ENCODE measurements around the gene KRTAP8-1.

Gene KRTAP8-1

GRCh38 chr21:30800605-30801004 is 12.5 kb downstream of the KRTAP8-1 start (continued):
- TF ChIP-seq ZBTB8A (tag by site-specific recombination; IDR thresholded peaks at IDR 0.05) (0 out of 2 replicates have a peak, but pooled peaks have one; percentile 41), ZNF341 (tag by site-specific recombination; IDR thresholded peaks at IDR 0.05; ENCODE audit: low read depth) (no peak), ZNF335 (tag by site-specific recombination; conservative IDR thresholded peaks at IDR 0.05) (no peak), PRDM1 (tag by site-specific recombination; IDR thresholded peaks at IDR 0.05) (no peak), ZNF777 (tag by site-specific recombination; IDR thresholded peaks at IDR 0.05; ENCODE audit: borderline replicate concordance) (no peak), ZBTB21 (tag by site-specific recombination; IDR thresholded peaks at IDR 0.05) (no peak), ZNF138 (tag by site-specific recombination; IDR thresholded peaks at IDR 0.05; ENCODE audit: borderline replicate concordance) (no peak), ZNF692 (tag by site-specific recombination; IDR thresholded peaks at IDR 0.05) (no peak), ZNF140 (tag by site-specific recombination; IDR thresholded peaks at IDR 0.05) (peak; percentile 44), WT1 (tag by site-specific recombination; IDR thresholded peaks at IDR 0.05) (no peak), ZNF16 (tag by site-specific recombination; IDR thresholded peaks at IDR 0.05; ENCODE audit: low read depth) (no peak), ZNF580 (tag by site-specific recombination; IDR thresholded peaks at IDR 0.05) (no peak), ZNF18 (tag by site-specific recombination; IDR thresholded peaks at IDR 0.05) (no peak), SETDB1 (IDR thresholded peaks at IDR 0.05; ENCODE audit: insufficient read length, low read length) (no peak), ZSCAN16 (tag by site-specific recombination; IDR thresholded peaks at IDR 0.05) (no peak), ZNF747 (tag by site-specific recombination; IDR thresholded peaks at IDR 0.05) (no peak), ZNF510 (tag by site-specific recombination; IDR thresholded peaks at IDR 0.05; ENCODE audit: insufficient replicate concordance) (no peak)
- TF ChIP-seq, protein P1, sequence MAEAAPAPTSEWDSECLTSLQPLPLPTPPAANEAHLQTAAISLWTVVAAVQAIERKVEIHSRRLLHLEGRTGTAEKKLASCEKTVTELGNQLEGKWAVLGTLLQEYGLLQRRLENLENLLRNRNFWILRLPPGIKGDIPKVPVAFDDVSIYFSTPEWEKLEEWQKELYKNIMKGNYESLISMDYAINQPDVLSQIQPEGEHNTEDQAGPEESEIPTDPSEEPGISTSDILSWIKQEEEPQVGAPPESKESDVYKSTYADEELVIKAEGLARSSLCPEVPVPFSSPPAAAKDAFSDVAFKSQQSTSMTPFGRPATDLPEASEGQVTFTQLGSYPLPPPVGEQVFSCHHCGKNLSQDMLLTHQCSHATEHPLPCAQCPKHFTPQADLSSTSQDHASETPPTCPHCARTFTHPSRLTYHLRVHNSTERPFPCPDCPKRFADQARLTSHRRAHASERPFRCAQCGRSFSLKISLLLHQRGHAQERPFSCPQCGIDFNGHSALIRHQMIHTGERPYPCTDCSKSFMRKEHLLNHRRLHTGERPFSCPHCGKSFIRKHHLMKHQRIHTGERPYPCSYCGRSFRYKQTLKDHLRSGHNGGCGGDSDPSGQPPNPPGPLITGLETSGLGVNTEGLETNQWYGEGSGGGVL (tag by site-specific recombination; IDR thresholded peaks at IDR 0.05), result no peak

GRCh38 chr21:30793581-30794314 is 19.3 kb downstream of the KRTAP8-1 start:
- Histone ChIP-seq H3K4me1 (ENCODE audit: control insufficient read depth, insufficient read depth, low read length) (no peaks in the 10 kb centered on the region), H3K36me3 (ENCODE audit: control insufficient read depth in 2 of 2, insufficient read depth in 1 of 2, low read length in 2 of 2) (no peaks in the 10 kb centered on the region), H3K9me3 (ENCODE audit: control insufficient read depth, insufficient read depth, low read depth, low read length) (no peaks in the 10 kb centered on the region), H3K27ac (ENCODE audit: extremely low read depth, low read depth, low read length) (no peak overlapping the region), H3K4me3 (ENCODE audit: low read depth, low read length) (no peak overlapping the region)
- POLR2A ChIA-PET, result no interaction called here
- CTCF ChIA-PET, result interaction anchor here (0.6 kb wide), 1 partner anchor 15 kb away, joined by 3 read pairs; no protein-coding TSS in a partner anchor
- TF ChIP-seq ZNF157 (tag by site-specific recombination; IDR thresholded peaks at IDR 0.05), result no peak
- no peak for TF ChIP-seq ZNF707 (tag by site-specific recombination; IDR thresholded peaks at IDR 0.05)
- no peak for TF ChIP-seq PBX3 (CRISPR knock-in tag; IDR thresholded peaks at IDR 0.05)
- TF ChIP-seq, protein P2, sequence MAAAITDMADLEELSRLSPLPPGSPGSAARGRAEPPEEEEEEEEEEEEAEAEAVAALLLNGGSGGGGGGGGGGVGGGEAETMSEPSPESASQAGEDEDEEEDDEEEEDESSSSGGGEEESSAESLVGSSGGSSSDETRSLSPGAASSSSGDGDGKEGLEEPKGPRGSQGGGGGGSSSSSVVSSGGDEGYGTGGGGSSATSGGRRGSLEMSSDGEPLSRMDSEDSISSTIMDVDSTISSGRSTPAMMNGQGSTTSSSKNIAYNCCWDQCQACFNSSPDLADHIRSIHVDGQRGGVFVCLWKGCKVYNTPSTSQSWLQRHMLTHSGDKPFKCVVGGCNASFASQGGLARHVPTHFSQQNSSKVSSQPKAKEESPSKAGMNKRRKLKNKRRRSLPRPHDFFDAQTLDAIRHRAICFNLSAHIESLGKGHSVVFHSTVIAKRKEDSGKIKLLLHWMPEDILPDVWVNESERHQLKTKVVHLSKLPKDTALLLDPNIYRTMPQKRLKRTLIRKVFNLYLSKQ (tag by site-specific recombination; IDR thresholded peaks at IDR 0.05; ENCODE audit: borderline replicate concordance), result no peak
- no peak for TF ChIP-seq ZNF747 (tag by site-specific recombination; IDR thresholded peaks at IDR 0.05)
- no peak for TF ChIP-seq ZNF624 (tag by site-specific recombination; IDR thresholded peaks at IDR 0.05)
- TF ChIP-seq ZNF341 (tag by site-specific recombination; IDR thresholded peaks at IDR 0.05; ENCODE audit: low read depth), result no peak
- TF ChIP-seq ZNF660 (tag by site-specific recombination; IDR thresholded peaks at IDR 0.05), result no peak
- TF ChIP-seq ZNF37A (tag by site-specific recombination; IDR thresholded peaks at IDR 0.05), result no peak
- no peak for TF ChIP-seq KLF16 (tag by site-specific recombination; IDR thresholded peaks at IDR 0.05)
- TF ChIP-seq ZBTB1 (tag by site-specific recombination; IDR thresholded peaks at IDR 0.05), result no peak
- TF ChIP-seq ZNF155 (tag by site-specific recombination; IDR thresholded peaks at IDR 0.05), result no peak
- no peak for TF ChIP-seq ZNF664 (tag by site-specific recombination; IDR thresholded peaks at IDR 0.05)

Data from HEK293 (cell line).